ENCODE measurements around the gene STEAP2.

GRCh38 chr7:90269163-90269562 lies 57.6 kb downstream of the STEAP2 start:
- TF ChIP-seq MAX (IDR thresholded peaks at IDR 0.05; ENCODE audit: insufficient read depth, insufficient read length) (no peak), EZH2 (IDR thresholded peaks at IDR 0.05; ENCODE audit: borderline replicate concordance, low read depth, low read length, severe bottlenecking) (no peak)
